NB4 (cell line): Measurements from ENCODE around the gene RUBCN.

Experiments
- MAX ChIP-seq: IDR thresholded peaks from 2 replicates; pipeline ENCODE4 v1.6.1; 2011; ENCODE audit warnings: low read depth, low read length
- POLR2A ChIP-seq: IDR thresholded peaks from 2 replicates; pipeline ENCODE4 v1.6.1; 2011; ENCODE audit warnings: mild to moderate bottlenecking; ENCODE audit not compliant: insufficient read length; ENCODE audit errors: extremely low read depth
- TF ChIP-seq, protein P1 (sequence below): IDR thresholded peaks from one replicate; pipeline ENCODE4 v1.5.1; 2012; ENCODE audit warnings: low read depth, low read length

DNA sequence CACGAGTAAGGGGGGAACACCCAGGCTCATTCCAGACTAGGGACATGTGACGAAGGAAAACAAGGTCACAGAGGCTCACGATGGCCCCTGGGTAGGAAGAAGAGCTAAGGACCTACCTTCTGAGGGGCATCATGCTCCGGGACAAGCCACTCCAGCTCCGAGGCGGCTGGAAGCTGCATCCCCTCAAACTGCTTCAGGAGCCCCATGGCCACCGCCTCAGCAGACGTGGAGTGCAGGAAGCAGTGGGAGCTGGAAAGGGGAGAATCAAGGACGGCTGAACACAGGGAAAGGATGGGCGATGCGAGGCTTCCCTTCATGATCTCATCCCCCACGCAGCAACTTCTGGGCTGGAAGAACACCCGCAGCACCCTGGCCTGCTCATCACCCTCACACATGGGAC is 53.5 kb downstream of the RUBCN start:
- TF ChIP-seq, protein P1, sequence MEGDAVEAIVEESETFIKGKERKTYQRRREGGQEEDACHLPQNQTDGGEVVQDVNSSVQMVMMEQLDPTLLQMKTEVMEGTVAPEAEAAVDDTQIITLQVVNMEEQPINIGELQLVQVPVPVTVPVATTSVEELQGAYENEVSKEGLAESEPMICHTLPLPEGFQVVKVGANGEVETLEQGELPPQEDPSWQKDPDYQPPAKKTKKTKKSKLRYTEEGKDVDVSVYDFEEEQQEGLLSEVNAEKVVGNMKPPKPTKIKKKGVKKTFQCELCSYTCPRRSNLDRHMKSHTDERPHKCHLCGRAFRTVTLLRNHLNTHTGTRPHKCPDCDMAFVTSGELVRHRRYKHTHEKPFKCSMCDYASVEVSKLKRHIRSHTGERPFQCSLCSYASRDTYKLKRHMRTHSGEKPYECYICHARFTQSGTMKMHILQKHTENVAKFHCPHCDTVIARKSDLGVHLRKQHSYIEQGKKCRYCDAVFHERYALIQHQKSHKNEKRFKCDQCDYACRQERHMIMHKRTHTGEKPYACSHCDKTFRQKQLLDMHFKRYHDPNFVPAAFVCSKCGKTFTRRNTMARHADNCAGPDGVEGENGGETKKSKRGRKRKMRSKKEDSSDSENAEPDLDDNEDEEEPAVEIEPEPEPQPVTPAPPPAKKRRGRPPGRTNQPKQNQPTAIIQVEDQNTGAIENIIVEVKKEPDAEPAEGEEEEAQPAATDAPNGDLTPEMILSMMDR: no peak
- TF ChIP-seq MAX: no peak
- no peak for TF ChIP-seq POLR2A
